BLaER1 treated with 17β-estradiol and CSF1 and Interleukin-3, amounts not matched to agents 10 nM and 100 nM (cell line): ENCODE data around the gene TBC1D4.

Source experiments
- H3K27ac ChIP-seq, 11 experiments: shearing (Covaris generic); formaldehyde crosslinking; 2 replicates each; pipeline ENCODE4 v1.8.1; 2022
- H3K27me3 ChIP-seq, 11 experiments: shearing (Covaris generic); formaldehyde crosslinking; 2 replicates each; pipeline ENCODE4 v1.8.1; 2022
- H3K36me3 ChIP-seq, 11 experiments: shearing (Covaris generic); formaldehyde crosslinking; 2 replicates each; pipeline ENCODE4 v1.8.1; 2022
- H3K4me1 ChIP-seq, 10 experiments: shearing (Covaris generic); formaldehyde crosslinking; 2 replicates each; pipeline ENCODE4 v1.8.1; 2022
- H3K4me2 ChIP-seq, 11 experiments: shearing (Covaris generic); formaldehyde crosslinking; 2 replicates each; pipeline ENCODE4 v1.8.1; 2022
- H3K4me3 ChIP-seq, 10 experiments: shearing (Covaris generic); formaldehyde crosslinking; 2 replicates each; pipeline ENCODE4 v1.8.1; 2022
- H3K9ac ChIP-seq, 11 experiments: shearing (Covaris generic); formaldehyde crosslinking; 2 replicates each; pipeline ENCODE4 v1.8.1; 2022
- H3K9me3 ChIP-seq, 11 experiments: shearing (Covaris generic); formaldehyde crosslinking; replicated peaks in 1 of 11; 2 replicates each; pipeline ENCODE4 v1.8.1; 2022
- H4K20me1 ChIP-seq, 11 experiments: shearing (Covaris generic); formaldehyde crosslinking; 2 replicates each; pipeline ENCODE4 v1.8.1; 2022
- Cebpa-rat ChIP-seq, 11 experiments: shearing (Covaris generic); IDR thresholded peaks; 2 replicates each; pipeline ENCODE4 v1.8.1; 2022

The TBC1D4 gene

GRCh38 chr13:75370774-75371173 lies 111.2 kb downstream of the TBC1D4 start:
- TF ChIP-seq Cebpa-rat (IDR thresholded peaks at IDR 0.05): no peak
- no peaks in the 10 kb centered on the region for H3K9me3 ChIP-seq
- H3K27me3 ChIP-seq: no peaks in the 10 kb centered on the region
- H3K4me3 ChIP-seq: no peak overlapping the region
- no peaks in the 10 kb centered on the region for H3K36me3 ChIP-seq
- H4K20me1 ChIP-seq: peaks cover 0 to 65% (median 0%) of the 10 kb centered on the region in 11 experiments; a peak in 9 of 22 replicates
- H3K27ac ChIP-seq: no peak overlapping the region
- H3K4me1 ChIP-seq: peaks cover 36 to 56% (median 47%) of the 10 kb centered on the region in 10 experiments
- no peak overlapping the region for H3K4me2 ChIP-seq
- no peak overlapping the region for H3K9ac ChIP-seq

- Histone ChIP-seq H3K27ac (no peak overlapping the region), H3K9ac (no peak overlapping the region), H3K9me3 (no peaks in the 10 kb centered on the region), H3K4me1 (peaks cover 44 to 63% (median 55%) of the 10 kb centered on the region in 10 experiments), H4K20me1 (peaks cover 0 to 60% (median 0%) of the 10 kb centered on the region in 11 experiments; a peak in 9 of 22 replicates), H3K36me3 (no peaks in the 10 kb centered on the region), H3K4me3 (no peak overlapping the region), H3K4me2 (no peak overlapping the region), H3K27me3 (no peaks in the 10 kb centered on the region)
- no peak for TF ChIP-seq Cebpa-rat (IDR thresholded peaks at IDR 0.05)
Observed at GRCh38 chr13:75369981-75370380, 112.0 kb downstream of the TBC1D4 start.

- peak overlapping the region; percentile 41 to 82 (median 78); a peak in 21 of 22 replicates for H3K4me2 ChIP-seq
- H3K27ac ChIP-seq: peak overlapping the region in 8 of 11 experiments; percentile 11 to 57 (median 45); a peak in 14 of 22 replicates
- H4K20me1 ChIP-seq: peaks cover 0 to 54% (median 0%) of the 10 kb centered on the region in 11 experiments; a peak in 6 of 22 replicates
- H3K4me3 ChIP-seq: no peak overlapping the region
- peak overlapping the region in 5 of 11 experiments; percentile 16 to 55 (median 47); a peak in 9 of 22 replicates for H3K9ac ChIP-seq
- H3K27me3 ChIP-seq: no peaks in the 10 kb centered on the region
- peaks cover 44 to 71% (median 61%) of the 10 kb centered on the region in 10 experiments for H3K4me1 ChIP-seq
- H3K36me3 ChIP-seq: no peaks in the 10 kb centered on the region
- no peak for TF ChIP-seq Cebpa-rat (IDR thresholded peaks at IDR 0.05)
- no peaks in the 10 kb centered on the region for H3K9me3 ChIP-seq
Observed at GRCh38 chr13:75368167-75368566, 113.8 kb downstream of the TBC1D4 start.

- H3K4me3 ChIP-seq: peak overlapping the region in 7 of 10 experiments; percentile 7 to 40 (median 21); a peak in 8 of 20 replicates
- H4K20me1 ChIP-seq: peaks cover 0 to 49% (median 5%) of the 10 kb centered on the region in 11 experiments; a peak in 6 of 22 replicates
- H3K9me3 ChIP-seq: no peaks in the 10 kb centered on the region
- peak overlapping the region; percentile 68 to 82 (median 78) for H3K4me2 ChIP-seq
- no peak for TF ChIP-seq Cebpa-rat (IDR thresholded peaks at IDR 0.05)
- peaks cover 0 to 10% (median 8%) of the 10 kb centered on the region in 11 experiments; a peak in 17 of 22 replicates for H3K36me3 ChIP-seq
- peak overlapping the region in 4 of 11 experiments; percentile 6 to 37 (median 18); a peak in 3 of 22 replicates for H3K9ac ChIP-seq
- H3K4me1 ChIP-seq: peaks cover 39 to 68% (median 58%) of the 10 kb centered on the region in 10 experiments
- no peaks in the 10 kb centered on the region for H3K27me3 ChIP-seq
- H3K27ac ChIP-seq: peak overlapping the region in 10 of 11 experiments; percentile 23 to 62 (median 52); a peak in 17 of 22 replicates
Observed at GRCh38 chr13:75366380-75367280, 115.3 kb downstream of the TBC1D4 start.

GRCh38 chr13:75365724-75366173 lies 116.2 kb downstream of the TBC1D4 start:
- H3K36me3 ChIP-seq: peaks cover 0 to 16% (median 11%) of the 10 kb centered on the region in 11 experiments; a peak in 17 of 22 replicates
- no peaks in the 10 kb centered on the region for H3K9me3 ChIP-seq
- TF ChIP-seq Cebpa-rat (IDR thresholded peaks at IDR 0.05): no peak
- H3K4me1 ChIP-seq: peaks cover 39 to 62% (median 55%) of the 10 kb centered on the region in 10 experiments
- H3K4me3 ChIP-seq: peak overlapping the region in 4 of 10 experiments; percentile 5 to 21 (median 8); a peak in 3 of 20 replicates
- peak overlapping the region in 9 of 11 experiments; percentile 19 to 62 (median 35); a peak in 16 of 22 replicates for H3K27ac ChIP-seq
- peak overlapping the region in 1 of 11 experiments; percentile 20; a peak in 2 of 22 replicates for H3K9ac ChIP-seq
- H3K4me2 ChIP-seq: peak overlapping the region; percentile 68 to 82 (median 78)
- no peaks in the 10 kb centered on the region for H3K27me3 ChIP-seq
- H4K20me1 ChIP-seq: peaks cover 0 to 41% (median 5%) of the 10 kb centered on the region in 11 experiments; a peak in 5 of 22 replicates

GRCh38 chr13:75364131-75364713 lies 117.7 kb downstream of the TBC1D4 start:
- Histone ChIP-seq H3K27me3 (no peaks in the 10 kb centered on the region), H3K27ac (no peak overlapping the region), H3K36me3 (peaks cover 0 to 20% (median 12%) of the 10 kb centered on the region in 11 experiments; a peak in 18 of 22 replicates), H3K9ac (no peak overlapping the region), H3K4me1 (peaks cover 39 to 59% (median 53%) of the 10 kb centered on the region in 10 experiments), H4K20me1 (peaks cover 0 to 30% (median 0%) of the 10 kb centered on the region in 11 experiments; a peak in 4 of 22 replicates), H3K4me3 (no peak overlapping the region), H3K9me3 (no peaks in the 10 kb centered on the region), H3K4me2 (peak overlapping the region in 5 of 11 experiments; percentile 16 to 57 (median 35); a peak in 6 of 22 replicates)
- TF ChIP-seq Cebpa-rat (IDR thresholded peaks at IDR 0.05): no peak

GRCh38 chr13:75363371-75363770 lies 118.6 kb downstream of the TBC1D4 start:
- H3K27ac ChIP-seq: no peak overlapping the region
- H3K4me2 ChIP-seq: peak overlapping the region in 6 of 11 experiments; percentile 16 to 57 (median 30); a peak in 9 of 22 replicates
- H3K9ac ChIP-seq: no peak overlapping the region
- H3K27me3 ChIP-seq: no peaks in the 10 kb centered on the region
- no peak overlapping the region for H3K4me3 ChIP-seq
- H3K9me3 ChIP-seq: no peaks in the 10 kb centered on the region
- no peak for TF ChIP-seq Cebpa-rat (IDR thresholded peaks at IDR 0.05)
- H4K20me1 ChIP-seq: peaks cover 0 to 22% (median 0%) of the 10 kb centered on the region in 11 experiments; a peak in 4 of 22 replicates
- peaks cover 0 to 29% (median 14%) of the 10 kb centered on the region in 11 experiments; a peak in 19 of 22 replicates for H3K36me3 ChIP-seq
- peaks cover 31 to 51% (median 45%) of the 10 kb centered on the region in 10 experiments for H3K4me1 ChIP-seq

- Histone ChIP-seq H4K20me1 (peaks cover 0 to 18% (median 0%) of the 10 kb centered on the region in 11 experiments; a peak in 4 of 22 replicates), H3K9ac (no peak overlapping the region), H3K27ac (no peak overlapping the region), H3K4me1 (peaks cover 20 to 37% (median 31%) of the 10 kb centered on the region in 10 experiments), H3K27me3 (no peaks in the 10 kb centered on the region), H3K4me2 (no peak overlapping the region), H3K9me3 (no peaks in the 10 kb centered on the region), H3K4me3 (no peak overlapping the region), H3K36me3 (peaks cover 0 to 40% (median 21%) of the 10 kb centered on the region in 11 experiments; a peak in 20 of 22 replicates)
- no peak for TF ChIP-seq Cebpa-rat (IDR thresholded peaks at IDR 0.05)
Observed at GRCh38 chr13:75362026-75362425, 119.9 kb downstream of the TBC1D4 start.
